Measurements from ENCODE around the gene AKAP8L. TPM values are rescaled to one million over a fixed set of nuclear protein-coding genes. Genes with fewer than 3 reads are reported as not detected.

Gene AKAP8L
- total and polyA plus RNA-seq, 2 donors (not counting 1 experiment from before 2014, with no cell fraction given), result 184 to 211 TPM

- Histone ChIP-seq H3K79me2 (ENCODE audit: control insufficient read depth, insufficient read depth, low read length) (peaks cover 37% of the 10 kb centered on the region), H3K4me1 (ENCODE audit: control insufficient read depth in 2 of 2, insufficient read depth in 2 of 2, low read length in 2 of 2) (peaks cover 24 to 32% of the 10 kb centered on the region in 2 donors), H3K4me2 (replicated peaks; ENCODE audit: low read depth, low read length, poor library complexity, severe bottlenecking) (peak overlapping the region; percentile 98), H3K27ac (ENCODE audit: low read length in 2 of 2) (no peak overlapping the region), H3K27me3 (replicated peaks in 1 of 4; ENCODE audit: control extremely low read depth in 1 of 4, control insufficient read depth in 3 of 4, insufficient read depth in 4 of 4, low read length in 3 of 4) (no peaks in the 10 kb centered on the region), H3K9me3 (ENCODE audit: control extremely low read depth in 1 of 3, control insufficient read depth in 2 of 3, insufficient read depth in 1 of 3, low read length in 2 of 3) (peaks cover 0 to 7% (median 0%) of the 10 kb centered on the region in 3 donors), H2AFZ (ENCODE audit: insufficient read depth, low read depth, low read length, poor library complexity, severe bottlenecking) (no peak overlapping the region), H3K36me3 (replicated peaks in 1 of 2; ENCODE audit: control extremely low read depth in 1 of 2, control insufficient read depth in 1 of 2, extremely low read depth in 1 of 2, insufficient read depth in 2 of 2, low read length in 1 of 2) (peaks cover 0 to 18% of the 10 kb centered on the region in 2 experiments), H3K4me3 (ENCODE audit: control extremely low read depth in 1 of 5, extremely low read depth in 1 of 5, insufficient read depth in 1 of 5, low read depth in 2 of 5, low read length in 4 of 5) (no peak overlapping the region), H3K9ac (ENCODE audit: low read length) (no peak overlapping the region), H4K20me1 (ENCODE audit: control insufficient read depth, insufficient read depth, low read length, poor library complexity, severe bottlenecking) (peaks cover 50% of the 10 kb centered on the region)
- no peak for TF ChIP-seq CTCF (IDR thresholded peaks at IDR 0.05)
- TF ChIP-seq EZH2 (IDR thresholded peaks at IDR 0.05; ENCODE audit: borderline replicate concordance, insufficient read depth, low read depth, low read length, poor library complexity, severe bottlenecking), result no peak
- no peak for ATAC-seq (ENCODE audit: low read depth)
- 95% methylated on average over 10 of the region's 10 CpGs for WGBS (ENCODE audit: insufficient coverage)
- Mint-ChIP-seq H3K27ac (peak overlapping the region; percentile 41), H3K4me1 (peaks cover 29% of the 10 kb centered on the region), H3K9me3 (ENCODE audit: insufficient read depth) (no peaks in the 10 kb centered on the region), H3K27me3 (no peaks in the 10 kb centered on the region), H3K4me3 (peak overlapping the region; percentile 94)
- intact Hi-C loops (cut with micrococcal nuclease), result no loop called here
- ChIA-PET CTCF (interaction anchor here (1.4 kb wide), 1 partner anchor 11 kb away, joined by 7 read pairs; the partner anchor contains the start of gene AKAP8L), POLR2A (interaction anchor here (0.6 kb wide), 1 partner anchor 1836 kb away, joined by 3 read pairs; no protein-coding TSS in a partner anchor)
- no peak for DNase-seq
Observed at GRCh38 chr19:15430526-15431120, 11.8 kb upstream of the AKAP8L start.

- H3K4me1 Mint-ChIP-seq, result peaks cover 29% of the 10 kb centered on the region
- ATAC-seq (ENCODE audit: low read depth) (no peak), DNase-seq (no peak)
- peaks cover 37% of the 10 kb centered on the region for H3K79me2 ChIP-seq (ENCODE audit: control insufficient read depth, insufficient read depth, low read length)
- H3K27me3 Mint-ChIP-seq, result no peaks in the 10 kb centered on the region
- H3K4me1 ChIP-seq (ENCODE audit: control insufficient read depth in 2 of 2, insufficient read depth in 2 of 2, low read length in 2 of 2), result peaks cover 24 to 32% of the 10 kb centered on the region in 2 donors
- peak overlapping the region; percentile 94 for H3K4me3 Mint-ChIP-seq
- ChIA-PET CTCF (interaction anchor here (2.4 kb wide), 1 partner anchor 11 kb away, joined by 13 read pairs; the partner anchor contains the start of gene AKAP8L), POLR2A (no interaction called here)
- no peak overlapping the region for H3K4me2 ChIP-seq (replicated peaks; ENCODE audit: low read depth, low read length, poor library complexity, severe bottlenecking)
- H3K27me3 ChIP-seq (replicated peaks in 1 of 4; ENCODE audit: control extremely low read depth in 1 of 4, control insufficient read depth in 3 of 4, insufficient read depth in 4 of 4, low read length in 3 of 4), result no peaks in the 10 kb centered on the region
- no peak overlapping the region for H3K4me3 ChIP-seq (ENCODE audit: control extremely low read depth in 1 of 5, extremely low read depth in 1 of 5, insufficient read depth in 1 of 5, low read depth in 2 of 5, low read length in 4 of 5)
- no peaks in the 10 kb centered on the region for H3K9me3 Mint-ChIP-seq (ENCODE audit: insufficient read depth)
- WGBS (ENCODE audit: insufficient coverage), result 97% methylated on average over 22 of the region's 24 CpGs
- intact Hi-C loops (cut with micrococcal nuclease), result no loop called here
- H3K9ac ChIP-seq (ENCODE audit: low read length), result no peak overlapping the region
- TF ChIP-seq CTCF (IDR thresholded peaks at IDR 0.05) (no peak), EZH2 (IDR thresholded peaks at IDR 0.05; ENCODE audit: borderline replicate concordance, insufficient read depth, low read depth, low read length, poor library complexity, severe bottlenecking) (no peak)
- peaks cover 50% of the 10 kb centered on the region for H4K20me1 ChIP-seq (ENCODE audit: control insufficient read depth, insufficient read depth, low read length, poor library complexity, severe bottlenecking)
- H2AFZ ChIP-seq (ENCODE audit: insufficient read depth, low read depth, low read length, poor library complexity, severe bottlenecking), result no peak overlapping the region
- H3K36me3 ChIP-seq (replicated peaks in 1 of 2; ENCODE audit: control extremely low read depth in 1 of 2, control insufficient read depth in 1 of 2, extremely low read depth in 1 of 2, insufficient read depth in 2 of 2, low read length in 1 of 2), result peaks cover 0 to 24% of the 10 kb centered on the region in 2 experiments
- no peak overlapping the region for H3K27ac ChIP-seq (ENCODE audit: low read length in 2 of 2)
- peaks cover 0 to 7% (median 0%) of the 10 kb centered on the region in 3 donors for H3K9me3 ChIP-seq (ENCODE audit: control extremely low read depth in 1 of 3, control insufficient read depth in 2 of 3, insufficient read depth in 1 of 3, low read length in 2 of 3)
- no peak overlapping the region for H3K27ac Mint-ChIP-seq
Observed at GRCh38 chr19:15429825-15430467, 11.2 kb upstream of the AKAP8L start.
